ENCODE data around the gene ANKFN1. TPM values are rescaled to one million over a fixed set of nuclear protein-coding genes. Genes with fewer than 3 reads are reported as not detected.

The ANKFN1 gene
- polyA plus RNA-seq, 1 experiment: 0.04 TPM

DNA sequence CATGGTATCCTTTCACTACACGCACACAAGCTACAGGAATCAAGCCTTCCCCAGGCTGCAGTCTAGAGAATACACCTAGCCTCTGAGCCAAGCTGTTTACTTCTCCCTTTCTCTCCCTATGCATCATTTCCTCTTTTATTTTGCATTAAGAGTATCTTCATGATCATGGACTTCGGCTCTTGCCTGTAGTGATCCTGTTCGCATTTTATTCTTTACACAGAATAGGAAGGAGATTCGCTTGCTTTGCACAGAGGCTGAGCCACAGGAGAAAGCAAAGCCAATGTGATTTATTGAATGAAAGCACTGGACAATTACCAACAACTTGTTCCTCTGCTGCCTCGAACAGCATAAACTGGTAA, 172.7 kb downstream of the ANKFN1 start:
- POLR2A ChIA-PET: no interaction called here
- Histone ChIP-seq H3K27ac (ENCODE audit: low read depth, low read length) (no peak overlapping the region), H3K4me3 (ENCODE audit: low read depth, low read length) (no peak overlapping the region), H3K27me3 (ENCODE audit: control insufficient read depth, insufficient read depth, low read length) (peaks cover 4% of the 10 kb centered on the region), H3K9me3 (ENCODE audit: control insufficient read depth, insufficient read depth, low read length) (no peaks in the 10 kb centered on the region)
- TF ChIP-seq, protein P1, sequence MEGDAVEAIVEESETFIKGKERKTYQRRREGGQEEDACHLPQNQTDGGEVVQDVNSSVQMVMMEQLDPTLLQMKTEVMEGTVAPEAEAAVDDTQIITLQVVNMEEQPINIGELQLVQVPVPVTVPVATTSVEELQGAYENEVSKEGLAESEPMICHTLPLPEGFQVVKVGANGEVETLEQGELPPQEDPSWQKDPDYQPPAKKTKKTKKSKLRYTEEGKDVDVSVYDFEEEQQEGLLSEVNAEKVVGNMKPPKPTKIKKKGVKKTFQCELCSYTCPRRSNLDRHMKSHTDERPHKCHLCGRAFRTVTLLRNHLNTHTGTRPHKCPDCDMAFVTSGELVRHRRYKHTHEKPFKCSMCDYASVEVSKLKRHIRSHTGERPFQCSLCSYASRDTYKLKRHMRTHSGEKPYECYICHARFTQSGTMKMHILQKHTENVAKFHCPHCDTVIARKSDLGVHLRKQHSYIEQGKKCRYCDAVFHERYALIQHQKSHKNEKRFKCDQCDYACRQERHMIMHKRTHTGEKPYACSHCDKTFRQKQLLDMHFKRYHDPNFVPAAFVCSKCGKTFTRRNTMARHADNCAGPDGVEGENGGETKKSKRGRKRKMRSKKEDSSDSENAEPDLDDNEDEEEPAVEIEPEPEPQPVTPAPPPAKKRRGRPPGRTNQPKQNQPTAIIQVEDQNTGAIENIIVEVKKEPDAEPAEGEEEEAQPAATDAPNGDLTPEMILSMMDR (IDR thresholded peaks at IDR 0.05; ENCODE audit: low read depth, low read length): no peak
- no peak for DNase-seq (ENCODE audit: low read depth, low spot score)
- CTCF ChIA-PET: interaction anchor here (1.9 kb wide), 1 partner anchor 199 kb away, joined by 7 read pairs; no protein-coding TSS in a partner anchor

- DNase-seq (ENCODE audit: low read depth, low spot score): no peak
- CTCF ChIA-PET: no interaction called here
These were observed 194.4 kb downstream of the ANKFN1 start for GRCh38 chr17:56347639-56348038.

GRCh38 chr17:56350592-56350991, 197.3 kb downstream of the ANKFN1 start:
- H3K9me3 ChIP-seq (ENCODE audit: control insufficient read depth, insufficient read depth, low read length): no peaks in the 10 kb centered on the region
- H3K4me3 ChIP-seq (ENCODE audit: low read depth, low read length): no peak overlapping the region
- ChIA-PET POLR2A (no interaction called here), CTCF (no interaction called here)
- DNase-seq (ENCODE audit: low read depth, low spot score): no peak
- H3K27me3 ChIP-seq (ENCODE audit: control insufficient read depth, insufficient read depth, low read length): no peaks in the 10 kb centered on the region
- H3K27ac ChIP-seq (ENCODE audit: low read depth, low read length): no peak overlapping the region
- TF ChIP-seq, protein P1 (IDR thresholded peaks at IDR 0.05; ENCODE audit: low read depth, low read length): no peak

More at GRCh38 chr17:56347639-56348038, 194.4 kb downstream of the ANKFN1 start:
- no peaks in the 10 kb centered on the region for H3K27me3 ChIP-seq (ENCODE audit: control insufficient read depth, insufficient read depth, low read length)
- H3K4me3 ChIP-seq (ENCODE audit: low read depth, low read length): no peak overlapping the region
- TF ChIP-seq, protein P1 (IDR thresholded peaks at IDR 0.05; ENCODE audit: low read depth, low read length): no peak
- H3K9me3 ChIP-seq (ENCODE audit: control insufficient read depth, insufficient read depth, low read length): no peaks in the 10 kb centered on the region
- no peak overlapping the region for H3K27ac ChIP-seq (ENCODE audit: low read depth, low read length)
- POLR2A ChIA-PET: no interaction called here

DNA sequence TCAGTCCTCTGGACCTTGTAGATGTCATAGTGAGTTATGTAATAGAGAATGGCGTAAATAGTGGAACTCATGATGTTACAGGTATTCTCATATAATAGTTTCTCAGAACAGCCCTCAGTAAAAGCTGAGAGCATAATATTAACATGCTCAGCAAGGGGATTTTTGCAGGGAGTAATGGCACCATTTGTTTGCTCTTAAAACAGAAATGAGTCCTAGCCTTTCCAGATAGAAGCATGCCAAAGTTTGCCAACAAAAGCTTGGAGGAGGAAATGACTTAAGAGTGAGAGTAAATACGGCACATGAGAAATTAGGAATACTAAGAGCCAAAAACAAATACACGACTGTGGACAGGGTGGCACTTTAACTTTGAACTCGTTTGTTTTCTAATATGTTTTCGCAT, 198.4 kb downstream of the ANKFN1 start:
- TF ChIP-seq, protein P1 (IDR thresholded peaks at IDR 0.05; ENCODE audit: low read depth, low read length): no peak
- ChIA-PET POLR2A (no interaction called here), CTCF (no interaction called here)
- H3K4me3 ChIP-seq (ENCODE audit: low read depth, low read length): no peak overlapping the region
- H3K27ac ChIP-seq (ENCODE audit: low read depth, low read length): no peak overlapping the region
- H3K9me3 ChIP-seq (ENCODE audit: control insufficient read depth, insufficient read depth, low read length): no peaks in the 10 kb centered on the region
- no peak for DNase-seq (ENCODE audit: low read depth, low spot score)
- H3K27me3 ChIP-seq (ENCODE audit: control insufficient read depth, insufficient read depth, low read length): no peaks in the 10 kb centered on the region

DNA sequence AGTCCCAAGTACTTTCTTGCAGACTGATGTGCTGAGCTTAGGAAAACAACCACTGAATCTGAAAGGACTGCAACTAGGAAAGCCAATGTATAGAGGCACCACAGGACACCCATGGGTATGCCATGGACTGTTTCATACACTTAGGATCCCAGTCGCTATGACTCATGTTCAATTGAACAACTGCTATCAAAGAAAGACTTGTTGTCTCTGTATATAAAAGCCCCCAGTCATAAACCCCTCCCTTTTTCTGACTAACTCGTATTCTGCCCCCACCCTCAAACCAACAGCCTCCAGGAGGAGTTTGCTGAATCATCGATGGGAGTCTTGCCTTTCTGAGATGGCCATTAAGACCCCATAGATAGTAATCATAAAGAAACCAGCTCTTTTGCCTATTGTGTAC, 205.4 kb downstream of the ANKFN1 start:
- no peaks in the 10 kb centered on the region for H3K9me3 ChIP-seq (ENCODE audit: control insufficient read depth, insufficient read depth, low read length)
- TF ChIP-seq, protein P1 (IDR thresholded peaks at IDR 0.05; ENCODE audit: low read depth, low read length): no peak
- CTCF ChIA-PET: no interaction called here
- no peaks in the 10 kb centered on the region for H3K27me3 ChIP-seq (ENCODE audit: control insufficient read depth, insufficient read depth, low read length)
- no peak overlapping the region for H3K4me3 ChIP-seq (ENCODE audit: low read depth, low read length)
- DNase-seq (ENCODE audit: low read depth, low spot score): no peak
- POLR2A ChIA-PET: no interaction called here
- no peak overlapping the region for H3K27ac ChIP-seq (ENCODE audit: low read depth, low read length)

All from AG04450 (cell line).